HEK293 (cell line): ENCODE data around the gene GPR18.

ENCODE experiments used
- CTCF ChIP-seq: fragments of 450-650 bp; formaldehyde crosslinking; IDR thresholded peaks from 2 replicates; pipeline ENCODE4 v1.5.1; 2016; ENCODE audit warnings: missing biosample characterization, missing genetic modification characterization
- KLF10 ChIP-seq: fragments of 450-650 bp; IDR thresholded peaks from 2 replicates; pipeline ENCODE4 v1.5.1; 2018; ENCODE audit warnings: missing biosample characterization, mild to moderate bottlenecking, missing genetic modification characterization
- SP7 ChIP-seq: fragments of 450-650 bp; formaldehyde crosslinking; IDR thresholded peaks from 2 replicates; pipeline ENCODE4 v1.5.1; 2016; ENCODE audit warnings: missing biosample characterization, missing genetic modification characterization
- TCF7L2 ChIP-seq: IDR thresholded peaks from 2 replicates; pipeline ENCODE4 v1.6.1; 2011; ENCODE audit warnings: low read depth, mild to moderate bottlenecking, inconsistent platforms, low read length, moderate library complexity, borderline replicate concordance
- ZNF114 ChIP-seq: fragments of 450-650 bp; formaldehyde crosslinking; IDR thresholded peaks from 2 replicates; pipeline ENCODE4 v1.5.0; 2017; ENCODE audit warnings: missing biosample characterization, missing genetic modification characterization
- ZNF138 ChIP-seq: fragments of 450-650 bp; formaldehyde crosslinking; IDR thresholded peaks from 2 replicates; pipeline ENCODE4 v1.5.1; 2016; ENCODE audit warnings: missing biosample characterization, missing genetic modification characterization, borderline replicate concordance
- ZNF148 ChIP-seq: fragments of 450-650 bp; formaldehyde crosslinking; IDR thresholded peaks from 2 replicates; pipeline ENCODE4 v1.5.0; 2017; ENCODE audit warnings: missing biosample characterization, missing genetic modification characterization, borderline replicate concordance
- ZNF311 ChIP-seq: fragments of 450-650 bp; formaldehyde crosslinking; IDR thresholded peaks from 2 replicates; pipeline ENCODE4 v1.5.1; 2017; ENCODE audit warnings: missing biosample characterization, missing genetic modification characterization, borderline replicate concordance
- ZNF677 ChIP-seq: fragments of 450-650 bp; IDR thresholded peaks from 2 replicates; pipeline ENCODE4 v1.5.0; 2018; ENCODE audit warnings: missing biosample characterization, mild to moderate bottlenecking, missing genetic modification characterization, moderate library complexity
- ZSCAN30 ChIP-seq: fragments of 450-650 bp; IDR thresholded peaks from 2 replicates; pipeline ENCODE4 v1.5.1; 2018; ENCODE audit warnings: missing biosample characterization, mild to moderate bottlenecking, missing genetic modification characterization, moderate library complexity
- TF ChIP-seq, protein P1 (sequence below): fragments of 450-650 bp; formaldehyde crosslinking; optimal IDR thresholded peaks from 2 replicates; pipeline ENCODE3; 2016; ENCODE audit warnings: missing biosample characterization, mild to moderate bottlenecking, missing genetic modification characterization
- TF ChIP-seq, protein P2 (sequence below): fragments of 450-650 bp; formaldehyde crosslinking; IDR thresholded peaks from 2 replicates; pipeline ENCODE4 v1.5.1; 2016; ENCODE audit warnings: missing biosample characterization, missing genetic modification characterization

- TF ChIP-seq ZNF148 (no peak), ZSCAN30 (no peak), KLF10 (tag by site-specific recombination) (no peak), ZNF311 (no peak), TCF7L2 (no peak), SP7 (no peak), CTCF (tag by site-specific recombination) (no peak), ZNF114 (no peak), ZNF138 (tag by site-specific recombination) (no peak), ZNF677 (no peak)
- TF ChIP-seq, protein P1, sequence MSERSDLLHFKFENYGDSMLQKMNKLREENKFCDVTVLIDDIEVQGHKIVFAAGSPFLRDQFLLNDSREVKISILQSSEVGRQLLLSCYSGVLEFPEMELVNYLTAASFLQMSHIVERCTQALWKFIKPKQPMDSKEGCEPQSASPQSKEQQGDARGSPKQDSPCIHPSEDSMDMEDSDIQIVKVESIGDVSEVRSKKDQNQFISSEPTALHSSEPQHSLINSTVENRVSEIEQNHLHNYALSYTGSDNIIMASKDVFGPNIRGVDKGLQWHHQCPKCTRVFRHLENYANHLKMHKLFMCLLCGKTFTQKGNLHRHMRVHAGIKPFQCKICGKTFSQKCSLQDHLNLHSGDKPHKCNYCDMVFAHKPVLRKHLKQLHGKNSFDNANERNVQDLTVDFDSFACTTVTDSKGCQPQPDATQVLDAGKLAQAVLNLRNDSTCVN, result no peak
- TF ChIP-seq, protein P2, sequence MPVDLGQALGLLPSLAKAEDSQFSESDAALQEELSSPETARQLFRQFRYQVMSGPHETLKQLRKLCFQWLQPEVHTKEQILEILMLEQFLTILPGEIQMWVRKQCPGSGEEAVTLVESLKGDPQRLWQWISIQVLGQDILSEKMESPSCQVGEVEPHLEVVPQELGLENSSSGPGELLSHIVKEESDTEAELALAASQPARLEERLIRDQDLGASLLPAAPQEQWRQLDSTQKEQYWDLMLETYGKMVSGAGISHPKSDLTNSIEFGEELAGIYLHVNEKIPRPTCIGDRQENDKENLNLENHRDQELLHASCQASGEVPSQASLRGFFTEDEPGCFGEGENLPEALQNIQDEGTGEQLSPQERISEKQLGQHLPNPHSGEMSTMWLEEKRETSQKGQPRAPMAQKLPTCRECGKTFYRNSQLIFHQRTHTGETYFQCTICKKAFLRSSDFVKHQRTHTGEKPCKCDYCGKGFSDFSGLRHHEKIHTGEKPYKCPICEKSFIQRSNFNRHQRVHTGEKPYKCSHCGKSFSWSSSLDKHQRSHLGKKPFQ, result no peak
Observed at GRCh38 chr13:99214232-99214631, 43.9 kb downstream of the GPR18 start.
